Type B pancreatic cell (in vitro differentiated cells): ENCODE results near the gene TCEA2. TPM values are rescaled to one million over a fixed set of nuclear protein-coding genes. Genes with fewer than 3 reads are reported as not detected.
A peak's percentile ranks its signal among the peaks of the same experiment; 100 is the strongest.

Source experiments
- DNase-seq: peaks from one replicate; pipeline ENCODE4 v3.0.0; 2021; ENCODE audit warnings: mixed read lengths; ENCODE audit not compliant: unreplicated experiment; ENCODE audit errors: extremely low spot score
- H3K27ac Mint-ChIP-seq: 2 replicates; pipeline ENCODE4 v1.8.0; 2021; ENCODE audit warnings: mild to moderate bottlenecking, mixed read lengths
- H3K27me3 Mint-ChIP-seq: 2 replicates; pipeline ENCODE4 v1.8.0; 2021; ENCODE audit warnings: mixed read lengths
- H3K36me3 Mint-ChIP-seq: 2 replicates; pipeline ENCODE4 v1.8.0; 2021; ENCODE audit warnings: mixed read lengths
- H3K4me1 Mint-ChIP-seq: one replicate; pipeline ENCODE4 v1.8.0; 2021; ENCODE audit warnings: mixed read lengths; ENCODE audit not compliant: unreplicated experiment
- H3K4me3 Mint-ChIP-seq: 2 replicates; pipeline ENCODE4 v1.8.0; 2021; ENCODE audit warnings: mild to moderate bottlenecking, mixed read lengths
- H3K9me3 Mint-ChIP-seq: 2 replicates; pipeline ENCODE4 v1.8.0; 2021; ENCODE audit warnings: mixed read lengths
- CTCF ChIP-seq: fragments of 200-600 bp; sonication (generic); conservative IDR thresholded peaks from 2 replicates; pipeline ENCODE4 v1.5.0; 2021; ENCODE audit warnings: antibody characterized with exemption, mild to moderate bottlenecking
- total RNA-seq: library from RNA; stranded (reverse); gene quantifications from 2 replicates; pipeline ENCODE4 v1.2.1, GENCODE V29; 2021; ENCODE audit warnings: low replicate concordance

TCEA2 gene
- total RNA-seq, 1 donor from 2014 or later, result 73.3 TPM

- Mint-ChIP-seq H3K27ac (no peak overlapping the region), H3K27me3 (no peaks in the 10 kb centered on the region), H3K4me1 (no peaks in the 10 kb centered on the region), H3K4me3 (no peak overlapping the region), H3K9me3 (no peaks in the 10 kb centered on the region), H3K36me3 (peaks cover 7% of the 10 kb centered on the region)
- no peak for TF ChIP-seq CTCF
- no peak for DNase-seq
Measured at GRCh38 chr20:64023361-64024140, 39.4 kb upstream of the TCEA2 start.

GRCh38 chr20:64024141-64024990 lies 38.6 kb upstream of the TCEA2 start:
- H3K27ac Mint-ChIP-seq, result peak overlapping the region; percentile 18

GRCh38 chr20:64025101-64025825 lies 37.7 kb upstream of the TCEA2 start:
- Mint-ChIP-seq H3K36me3 (no peaks in the 10 kb centered on the region), H3K27ac (no peak overlapping the region), H3K9me3 (no peaks in the 10 kb centered on the region), H3K4me1 (no peaks in the 10 kb centered on the region), H3K27me3 (no peaks in the 10 kb centered on the region), H3K4me3 (no peak overlapping the region)
- no peak for TF ChIP-seq CTCF
- no peak for DNase-seq

More at GRCh38 chr20:64024141-64024990, 38.6 kb upstream of the TCEA2 start:
- Mint-ChIP-seq H3K36me3 (peaks cover 4% of the 10 kb centered on the region), H3K27me3 (no peaks in the 10 kb centered on the region), H3K4me1 (no peaks in the 10 kb centered on the region), H3K4me3 (no peak overlapping the region), H3K9me3 (no peaks in the 10 kb centered on the region)
- no peak for TF ChIP-seq CTCF
- no peak for DNase-seq

GRCh38 chr20:64025826-64026412 lies 37.1 kb upstream of the TCEA2 start:
- no peaks in the 10 kb centered on the region for H3K4me1 Mint-ChIP-seq
- H3K27ac Mint-ChIP-seq, result no peak overlapping the region
- no peak overlapping the region for H3K4me3 Mint-ChIP-seq
- no peak for TF ChIP-seq CTCF
- no peaks in the 10 kb centered on the region for H3K27me3 Mint-ChIP-seq
- peaks cover 4% of the 10 kb centered on the region for H3K36me3 Mint-ChIP-seq
- H3K9me3 Mint-ChIP-seq, result no peaks in the 10 kb centered on the region
- no peak for DNase-seq

GRCh38 chr20:64027981-64028685 lies 34.9 kb upstream of the TCEA2 start:
- Mint-ChIP-seq H3K27ac (peak overlapping the region; percentile 34), H3K36me3 (peaks cover 7% of the 10 kb centered on the region), H3K27me3 (no peaks in the 10 kb centered on the region), H3K4me1 (no peaks in the 10 kb centered on the region), H3K9me3 (no peaks in the 10 kb centered on the region), H3K4me3 (no peak overlapping the region)
- no peak for TF ChIP-seq CTCF
- no peak for DNase-seq
